T-helper 2 cell treated with Interferon-gamma antibody and Interleukin-4, amounts not matched to agents 100 ng/mL and 5 ng/mL, for 36 hours (primary cell): ENCODE data around the gene TWF2. TPM values are rescaled to one million over a fixed set of nuclear protein-coding genes. Genes with fewer than 3 reads are reported as not detected.

Experiments used
- intact Hi-C: fragments of 100-400 bp; cut with micrococcal nuclease; formaldehyde crosslinking; loops from one replicate; pipeline ENCODE4 v1.15.1; 2023
- total RNA-seq: library from RNA; stranded (reverse); gene quantifications from 2 replicates; pipeline ENCODE4 v1.2.3, GENCODE V29; 2022

Gene TWF2
- total RNA-seq, 1 donor from 2014 or later, result 109 TPM

GRCh38 chr3:52240059-52240885 is 1.3 kb upstream of the TWF2 start:
- intact Hi-C loops, result loop anchor here (1.0 kb wide), 1 partner anchor 13 kb away; no protein-coding TSS in a partner anchor

- intact Hi-C loops, result loop anchor here (2.0 to 5.0 kb wide), 3 partner anchors 15 to 209 kb away; partner anchors contain the start of gene SEMA3G
Measured at GRCh38 chr3:52238193-52238760, 681 bp downstream of the TWF2 start.

- intact Hi-C loops, result loop anchor here (2.0 to 5.0 kb wide), 3 partner anchors 15 to 210 kb away; partner anchors contain the start of gene SEMA3G
Measured at GRCh38 chr3:52237657-52238172, 1.2 kb downstream of the TWF2 start.

- intact Hi-C loops, result loop anchor here (5.0 kb wide), 1 partner anchor 210 kb away; the partner anchor contains the start of gene SEMA3G
Measured at GRCh38 chr3:52237006-52237656, 1.8 kb downstream of the TWF2 start.

GRCh38 chr3:52236424-52236886 is 2.5 kb downstream of the TWF2 start:
- intact Hi-C loops, result loop anchor here (5.0 kb wide), 1 partner anchor 211 kb away; the partner anchor contains the start of gene SEMA3G

GRCh38 chr3:52234516-52235447 is 4.2 kb downstream of the TWF2 start:
- intact Hi-C loops, result loop anchor here (5.0 kb wide), 1 partner anchor 213 kb away; the partner anchor contains the start of gene SEMA3G

GRCh38 chr3:52233968-52234367 is 5.0 kb downstream of the TWF2 start:
- intact Hi-C loops, result no loop called here

GRCh38 chr3:52233108-52233591 is 5.8 kb downstream of the TWF2 start:
- intact Hi-C loops, result no loop called here

GRCh38 chr3:52232279-52233107 is 6.5 kb downstream of the TWF2 start:
- intact Hi-C loops, result no loop called here

GRCh38 chr3:52231502-52232278 is 7.3 kb downstream of the TWF2 start:
- intact Hi-C loops, result loop anchor here (1.0 kb wide), 1 partner anchor 108 kb away; no protein-coding TSS in a partner anchor

- intact Hi-C loops, result loop anchor here (1.0 kb wide), 1 partner anchor 108 kb away; no protein-coding TSS in a partner anchor
Measured at GRCh38 chr3:52230889-52231499, 8.0 kb downstream of the TWF2 start.

GRCh38 chr3:52230461-52230860 is 8.5 kb downstream of the TWF2 start:
- intact Hi-C loops, result no loop called here

- intact Hi-C loops, result no loop called here
Measured at GRCh38 chr3:52229656-52230055, 9.3 kb downstream of the TWF2 start.

GRCh38 chr3:52228751-52229291 is 10.1 kb downstream of the TWF2 start:
- intact Hi-C loops, result no loop called here

GRCh38 chr3:52228266-52228665 is 10.7 kb downstream of the TWF2 start:
- intact Hi-C loops, result no loop called here

- intact Hi-C loops, result no loop called here
Measured at GRCh38 chr3:52227766-52228165, 11.2 kb downstream of the TWF2 start.

- intact Hi-C loops, result no loop called here
Measured at GRCh38 chr3:52227117-52227516, 11.8 kb downstream of the TWF2 start.
